SK-N-SH (cell line): Measurements from ENCODE around the gene EPHA3. TPM values are rescaled to one million over a fixed set of nuclear protein-coding genes. Genes with fewer than 3 reads are reported as not detected.

Experiments used
- CTCF ChIA-PET: fragments of 300-600, 350-600 bp; formaldehyde crosslinking; extraction: SDS; loops from one replicate; lab custom pipeline; 2021; lab: Yijun Ruan, JAX
- POLR2A ChIA-PET: fragments of 350-600 bp; sonication (Branson Sonifier 250); formaldehyde crosslinking; extraction: SDS; loops from one replicate; lab custom pipeline; 2020; ENCODE audit warnings: antibody characterized with exemption, inconsistent platforms; lab: Yijun Ruan, JAX
- DNase-seq: peaks from one replicate; pipeline ENCODE4 v3.0.0; 2012
- H2AFZ ChIP-seq: fragments of 200-600 bp; sonication (generic); 2 replicates; pipeline ENCODE4 v1.8.1; 2016; ENCODE audit warnings: antibody characterized with exemption, mild to moderate bottlenecking, low read depth
- H3F3A ChIP-seq: fragments of 200-600 bp; sonication (generic); replicated peaks from 2 replicates; pipeline ENCODE3; 2016; ENCODE audit warnings: antibody characterized with exemption, mild to moderate bottlenecking; ENCODE audit not compliant: insufficient read depth
- H3K27ac ChIP-seq, 2 experiments: fragments of 200-500 bp in 1 of 2; fragments of 200-600 bp in 1 of 2; sonication (Bioruptor generic) in 1 of 2; sonication (generic), shearing (Covaris generic) in 1 of 2; 2 replicates each; pipeline versions ENCODE4 v1.5.1 to v1.6.1; 2014 to 2016; ENCODE audit warnings: low read depth in 2 of 2, inconsistent platforms in 1 of 2, low read length in 1 of 2, mild to moderate bottlenecking in 1 of 2, mixed read lengths in 1 of 2
- H3K27me3 ChIP-seq: fragments of 200-600 bp; sonication (generic), shearing (Covaris generic); 2 replicates; pipeline ENCODE4 v1.6.1; 2016; ENCODE audit warnings: mixed run types; ENCODE audit not compliant: insufficient read depth
- H3K36me3 ChIP-seq, 2 experiments: fragments of 200-500 bp in 1 of 2; fragments of 200-600 bp in 1 of 2; sonication (Bioruptor generic) in 1 of 2; sonication (generic) in 1 of 2; replicated peaks in 1 of 2; 2 replicates each; pipeline versions ENCODE3 to v1.5.1; 2014 to 2016; ENCODE audit warnings: low read length in 1 of 2, mild to moderate bottlenecking in 1 of 2; ENCODE audit not compliant: insufficient read depth in 2 of 2, control insufficient read depth in 1 of 2
- H3K4me1 ChIP-seq, 2 experiments: fragments of 200-500 bp in 1 of 2; fragments of 200-600 bp in 1 of 2; sonication (Bioruptor generic) in 1 of 2; sonication (generic), shearing (Covaris generic) in 1 of 2; 2 replicates each; pipeline versions ENCODE4 v1.5.1 to v1.6.1; 2014 to 2016; ENCODE audit warnings: low read depth in 1 of 2, low read length in 1 of 2, mixed run types in 1 of 2; ENCODE audit not compliant: insufficient read depth in 2 of 2, control insufficient read depth in 1 of 2
- H3K4me2 ChIP-seq: fragments of 200-600 bp; sonication (generic), shearing (Covaris generic); 2 replicates; pipeline ENCODE4 v1.6.1; 2017; ENCODE audit warnings: mixed run types
- H3K4me3 ChIP-seq, 2 experiments: fragments of 200-500 bp in 1 of 2; fragments of 200-600 bp in 1 of 2; sonication (Bioruptor generic) in 1 of 2; sonication (generic), shearing (Covaris generic) in 1 of 2; 2 replicates each; pipeline versions ENCODE4 v1.5.1 to v1.8.1; 2014 to 2016; ENCODE audit warnings: low read depth in 2 of 2, inconsistent platforms in 1 of 2, low read length in 1 of 2, mild to moderate bottlenecking in 1 of 2, mixed read lengths in 1 of 2, moderate library complexity in 1 of 2
- H3K79me2 ChIP-seq: fragments of 200-600 bp; sonication (generic); 2 replicates; pipeline ENCODE4 v1.8.1; 2017; ENCODE audit warnings: mild to moderate bottlenecking; ENCODE audit not compliant: insufficient read depth
- H3K9ac ChIP-seq: fragments of 200-600 bp; sonication (generic); 2 replicates; pipeline ENCODE4 v1.6.1; 2017; ENCODE audit warnings: mixed run types
- H3K9me2 ChIP-seq: fragments of 200-600 bp; sonication (generic); 2 replicates; pipeline ENCODE4 v1.6.1; 2017; ENCODE audit warnings: mixed run types
- H3K9me3 ChIP-seq: fragments of 200-600 bp; sonication (generic); 2 replicates; pipeline ENCODE4 v1.6.1; 2017; ENCODE audit warnings: mixed run types, mild to moderate bottlenecking, moderate library complexity
- H4K20me1 ChIP-seq: fragments of 200-600 bp; sonication (generic); 2 replicates; pipeline ENCODE4 v1.6.1; 2017; ENCODE audit warnings: mild to moderate bottlenecking, mixed run types; ENCODE audit not compliant: insufficient read depth
- CTCF ChIP-seq: fragments of 200-600 bp; sonication (generic); IDR thresholded peaks from 2 replicates; pipeline ENCODE4 v1.6.1; 2017; ENCODE audit warnings: antibody characterized with exemption, mild to moderate bottlenecking, moderate library complexity
- EZH2phosphoT487 ChIP-seq: fragments of 200-600 bp; sonication (generic); IDR thresholded peaks from 2 replicates; pipeline ENCODE4 v1.6.1; 2017; ENCODE audit warnings: low read depth, mixed run types, mild to moderate bottlenecking, antibody characterized with exemption, moderate library complexity, borderline replicate concordance
- FOXJ3 ChIP-seq: sonication (generic); formaldehyde crosslinking; IDR thresholded peaks from 2 replicates; pipeline ENCODE4 v1.5.1; 2020; ENCODE audit warnings: mild to moderate bottlenecking, missing genetic modification reagents
- FOXM1 ChIP-seq: IDR thresholded peaks from 2 replicates; pipeline ENCODE4 v1.4.0; 2012; ENCODE audit warnings: low read depth, mild to moderate bottlenecking
- GABPA ChIP-seq: IDR thresholded peaks from 2 replicates; pipeline ENCODE4 v1.4.0; 2012; ENCODE audit warnings: low read depth, mild to moderate bottlenecking
- JUND ChIP-seq: IDR thresholded peaks from 2 replicates; pipeline ENCODE4 v1.4.0; 2012
- MAX ChIP-seq: IDR thresholded peaks from 2 replicates; pipeline ENCODE4 v1.4.0; 2012; ENCODE audit warnings: low read depth
- MEF2A ChIP-seq: IDR thresholded peaks from 2 replicates; pipeline ENCODE4 v1.4.0; 2012; ENCODE audit warnings: low read depth, borderline replicate concordance
- MXI1 ChIP-seq: IDR thresholded peaks from 2 replicates; pipeline ENCODE4 v1.6.1; 2012; ENCODE audit warnings: mild to moderate bottlenecking, low read depth, low read length, improper control_type of control experiment
- NFIC ChIP-seq: IDR thresholded peaks from 2 replicates; pipeline ENCODE4 v1.4.0; 2012; ENCODE audit warnings: borderline replicate concordance
- PBX3 ChIP-seq: IDR thresholded peaks from 2 replicates; pipeline ENCODE4; 2012
- POLR2AphosphoS5 ChIP-seq: IDR thresholded peaks from 2 replicates; pipeline ENCODE4 v1.6.1; 2012; ENCODE audit warnings: low read depth, low read length
- RAD21 ChIP-seq: IDR thresholded peaks from 2 replicates; pipeline ENCODE4 v1.6.1; 2012; ENCODE audit warnings: mild to moderate bottlenecking, low read length
- RFX5 ChIP-seq: IDR thresholded peaks from 2 replicates; pipeline ENCODE4 v1.6.1; 2012; ENCODE audit warnings: mild to moderate bottlenecking, improper control_type of control experiment, low read length
- SIN3A ChIP-seq: IDR thresholded peaks from 2 replicates; pipeline ENCODE4 v1.6.1; 2012; ENCODE audit warnings: low read depth, mild to moderate bottlenecking, low read length, moderate library complexity, borderline replicate concordance
- SMC3 ChIP-seq: IDR thresholded peaks from 2 replicates; pipeline ENCODE4 v1.6.1; 2012; ENCODE audit warnings: low read depth, low read length, improper control_type of control experiment
- TAF1 ChIP-seq: IDR thresholded peaks from 2 replicates; pipeline ENCODE4 v1.6.1; 2012; ENCODE audit warnings: low read depth, mild to moderate bottlenecking, low read length, moderate library complexity, borderline replicate concordance
- TCF12 ChIP-seq: IDR thresholded peaks from 2 replicates; pipeline ENCODE4 v1.4.0; 2012
- TEAD4 ChIP-seq: IDR thresholded peaks from 2 replicates; pipeline ENCODE4 v1.4.0; 2012; ENCODE audit warnings: mild to moderate bottlenecking, borderline replicate concordance; ENCODE audit not compliant: insufficient read depth
- USF1 ChIP-seq: IDR thresholded peaks from 2 replicates; pipeline ENCODE4 v1.4.0; 2012; ENCODE audit warnings: low read depth, borderline replicate concordance
- YY1 ChIP-seq: IDR thresholded peaks from 2 replicates; pipeline ENCODE4 v1.4.0; 2012; ENCODE audit warnings: low read depth, mild to moderate bottlenecking
- WGBS: methylation state at CpG from one replicate; pipeline ENCODE4 v1.1.6; 2017; ENCODE audit warnings: low lambda C conversion rate; 5-methylcytosine and 5-hydroxymethylcytosine counted together
- polyA plus RNA-seq, 3 experiments: library from polyadenylated mRNA; depleted of rRNA; stranded (reverse); fragments of >200 nt; gene quantifications; 2 replicates each; pipeline ENCODE4 v1.2.3, GENCODE V29; 2012

Gene EPHA3
- polyA plus RNA-seq, 1 of the 3 experiments (the other 2 are of a cell fraction) = not detected

GRCh38 chr3:89155811-89156210 is 48.4 kb downstream of the EPHA3 start:
- 9% methylated on average over 6 of the region's 6 CpGs for WGBS
- no peaks in the 10 kb centered on the region; the same call in 1 of the 2 replicates for H3K27me3 ChIP-seq
- H3K27ac ChIP-seq = no peak overlapping the region
- TF ChIP-seq SMC3 = no peak
- TF ChIP-seq MEF2A = no peak
- TF ChIP-seq RAD21 = no peak
- no peak for TF ChIP-seq RFX5
- TF ChIP-seq USF1 = no peak
- TF ChIP-seq YY1 = no peak
- TF ChIP-seq FOXM1 = no peak
- no peak for TF ChIP-seq PBX3
- TF ChIP-seq NFIC = no peak
- no peak for TF ChIP-seq TCF12
- TF ChIP-seq MXI1 = no peak
- no peak for TF ChIP-seq JUND
- no peaks in the 10 kb centered on the region for H3K9me2 ChIP-seq
- no peaks in the 10 kb centered on the region for H3K79me2 ChIP-seq
- no peak overlapping the region for H3K4me2 ChIP-seq
- no peak for DNase-seq
- no peak overlapping the region for H3K9ac ChIP-seq
- ChIA-PET POLR2A (no interaction called here), CTCF (no interaction called here)
- H3K9me3 ChIP-seq = no peaks in the 10 kb centered on the region
- no peaks in the 10 kb centered on the region for H4K20me1 ChIP-seq
- H2AFZ ChIP-seq = no peak overlapping the region
- no peaks in the 10 kb centered on the region for H3K36me3 ChIP-seq
- H3K4me3 ChIP-seq = no peak overlapping the region
- H3F3A ChIP-seq = no peaks in the 10 kb centered on the region
- H3K4me1 ChIP-seq = no peaks in the 10 kb centered on the region

- CTCF ChIA-PET = no interaction called here
Measured at GRCh38 chr3:89157575-89157974, 50.2 kb downstream of the EPHA3 start.

More at GRCh38 chr3:89157575-89157974, 50.2 kb downstream of the EPHA3 start:
- H3K9me3 ChIP-seq = no peaks in the 10 kb centered on the region
- WGBS = 0% methylated on average over 3 of the region's 3 CpGs
- POLR2A ChIA-PET = no interaction called here
- no peaks in the 10 kb centered on the region; the same call in 1 of the 2 replicates for H3K27me3 ChIP-seq
- no peaks in the 10 kb centered on the region for H3K36me3 ChIP-seq
- DNase-seq = no peak
- no peaks in the 10 kb centered on the region for H3K4me1 ChIP-seq
- no peaks in the 10 kb centered on the region for H3K9me2 ChIP-seq
- no peak overlapping the region for H3K4me3 ChIP-seq
- no peak overlapping the region for H2AFZ ChIP-seq
- no peak overlapping the region for H3K9ac ChIP-seq
- H3K79me2 ChIP-seq = no peaks in the 10 kb centered on the region
- no peaks in the 10 kb centered on the region for H4K20me1 ChIP-seq
- no peak overlapping the region for H3K4me2 ChIP-seq
- H3K27ac ChIP-seq = no peak overlapping the region
- TF ChIP-seq TAF1 = no peak
- TF ChIP-seq GABPA = no peak
- no peak for TF ChIP-seq TEAD4
- no peak for TF ChIP-seq RAD21
- TF ChIP-seq USF1 = no peak
- no peak for TF ChIP-seq EZH2phosphoT487
- no peak for TF ChIP-seq POLR2AphosphoS5
- TF ChIP-seq PBX3 = no peak
- no peak for TF ChIP-seq YY1
- TF ChIP-seq CTCF = no peak
- no peak for TF ChIP-seq MAX
- no peak for TF ChIP-seq FOXJ3 (CRISPR knock-in tag)
- no peak for TF ChIP-seq TCF12
- TF ChIP-seq MEF2A = no peak
- TF ChIP-seq SIN3A = no peak
- H3F3A ChIP-seq = no peaks in the 10 kb centered on the region
